HCT116 (cell line): Measurements from ENCODE around the gene KLHL33. TPM values are rescaled to one million over a fixed set of nuclear protein-coding genes. Genes with fewer than 3 reads are reported as not detected.

Source experiments
- ATAC-seq: fragments of 200-7000 bp; cut with Tn5 transposase; 2 replicates; pipeline ENCODE4 v1.9.1; 2020; ENCODE audit warnings: mild to moderate bottlenecking, moderate library complexity
- BruUV-seq: library from RNA; stranded (reverse); fragments of 400-500 nt; replicated peaks from 2 replicates; lab custom pipeline; 2021; lab: Mats Ljungman, UMichigan
- CTCF ChIA-PET: fragments of 300-600 bp; sonication (Branson Sonifier 250); formaldehyde crosslinking; loops from one replicate; lab custom pipeline; 2021; ENCODE audit warnings: antibody characterized with exemption; lab: Charles Lee
- POLR2A ChIA-PET: fragments of 300-600, 350-600 bp; sonication (Branson Sonifier 250); formaldehyde crosslinking; loops from one replicate; lab custom pipeline; 2021; ENCODE audit warnings: antibody characterized with exemption; lab: Charles Lee
- RAD21 ChIA-PET, 2 experiments: fragments of 300-600 bp; sonication (Branson Sonifier 250); formaldehyde crosslinking; loops; one replicate each; lab custom pipeline; 2023; ENCODE audit warnings: low total read pairs in 2 of 2; ENCODE audit not compliant: uncharacterized antibody in 2 of 2, unreplicated experiment in 2 of 2, low non-redundant PET in 1 of 2; lab: Charles Lee
- DNase-seq: peaks from one replicate; pipeline ENCODE4 v3.0.0-alpha.2; 2010; ENCODE audit warnings: low read depth, low spot score
- H2AFZ ChIP-seq: fragments of 200-600 bp; shearing (Covaris generic), sonication (generic); 2 replicates; pipeline ENCODE4 v1.6.1; 2017; ENCODE audit warnings: low read depth, mixed run types, mixed read lengths, antibody characterized with exemption, low read length; ENCODE audit not compliant: poor library complexity, severe bottlenecking
- H3K27ac ChIP-seq: 2 replicates; pipeline ENCODE4 v1.5.1; 2012; ENCODE audit warnings: low read depth, low read length
- H3K27me3 ChIP-seq: fragments of 200-600 bp; sonication (generic); 2 replicates; pipeline ENCODE4 v1.6.1; 2016; ENCODE audit warnings: mixed run types, low read length, mixed read lengths; ENCODE audit not compliant: insufficient read depth
- H3K36me3 ChIP-seq, 2 experiments: fragments of 200-500 bp in 1 of 2; fragments of 200-600 bp in 1 of 2; sonication (Bioruptor generic) in 1 of 2; sonication (generic) in 1 of 2; 2 replicates each; pipeline versions ENCODE4 v1.5.1 to v1.6.1; 2014 to 2016; ENCODE audit warnings: low read length in 2 of 2, inconsistent platforms in 1 of 2, mixed read lengths in 1 of 2, mixed run types in 1 of 2; ENCODE audit not compliant: insufficient read depth in 2 of 2, control insufficient read depth in 1 of 2
- H3K4me1 ChIP-seq, 2 experiments: fragments of 200-600 bp in 1 of 2; sonication (generic) in 1 of 2; 2 replicates each; pipeline versions ENCODE4 v1.5.1 to v1.6.1; 2012 to 2017; ENCODE audit warnings: low read length in 2 of 2, inconsistent platforms in 1 of 2, mild to moderate bottlenecking in 1 of 2, mixed read lengths in 1 of 2, mixed run types in 1 of 2, moderate library complexity in 1 of 2; ENCODE audit not compliant: insufficient read depth in 2 of 2, control insufficient read depth in 1 of 2
- H3K4me2 ChIP-seq: fragments of 200-600 bp; sonication (generic); 2 replicates; pipeline ENCODE4 v1.6.1; 2017; ENCODE audit warnings: mixed run types, low read length, mixed read lengths
- H3K4me3 ChIP-seq, 2 experiments: fragments of 200-600 bp in 1 of 2; sonication (generic) in 1 of 2; replicated peaks in 1 of 2; 2 replicates each; pipeline ENCODE4 v1.5.1; 2011 to 2016; ENCODE audit warnings: low read length in 2 of 2, control low read depth in 1 of 2, low read depth in 1 of 2, mild to moderate bottlenecking in 1 of 2, mixed read lengths in 1 of 2, mixed run types in 1 of 2
- H3K79me2 ChIP-seq: fragments of 200-600 bp; sonication (generic); 2 replicates; pipeline ENCODE4 v1.6.1; 2017; ENCODE audit warnings: mild to moderate bottlenecking, mixed run types, low read length, moderate library complexity, mixed read lengths; ENCODE audit not compliant: insufficient read depth
- H3K9ac ChIP-seq: fragments of 200-600 bp; sonication (generic); 2 replicates; pipeline ENCODE4 v1.6.1; 2016; ENCODE audit warnings: low read length, mixed read lengths
- H3K9me2 ChIP-seq: fragments of 200-600 bp; sonication (generic), shearing (Covaris generic); 2 replicates; pipeline ENCODE4 v1.6.1; 2017; ENCODE audit warnings: mixed run types, mild to moderate bottlenecking, moderate library complexity; ENCODE audit not compliant: insufficient read depth
- H3K9me3 ChIP-seq, 2 experiments: fragments of 200-500 bp in 1 of 2; fragments of 200-600 bp in 1 of 2; sonication (Bioruptor generic) in 1 of 2; sonication (generic) in 1 of 2; 2 replicates each; pipeline ENCODE4 v1.6.1; 2014 to 2017; ENCODE audit warnings: low read length in 2 of 2, mixed read lengths in 2 of 2, inconsistent platforms in 1 of 2, low read depth in 1 of 2, mild to moderate bottlenecking in 1 of 2, mixed run types in 1 of 2, moderate library complexity in 1 of 2; ENCODE audit not compliant: control insufficient read depth in 1 of 2, insufficient read depth in 1 of 2
- H4K20me1 ChIP-seq: fragments of 200-600 bp; sonication (generic), shearing (Covaris generic); 2 replicates; pipeline ENCODE4 v1.6.1; 2017; ENCODE audit warnings: mixed run types, mild to moderate bottlenecking, moderate library complexity; ENCODE audit not compliant: insufficient read depth
- CEBPB ChIP-seq: IDR thresholded peaks from 2 replicates; pipeline ENCODE4 v1.6.1; 2012; ENCODE audit warnings: low read depth
- EGR1 ChIP-seq: IDR thresholded peaks from 2 replicates; pipeline ENCODE4 v1.6.1; 2012; ENCODE audit warnings: low read depth
- ELF1 ChIP-seq: IDR thresholded peaks from 2 replicates; pipeline ENCODE4 v1.6.1; 2012; ENCODE audit warnings: low read depth, borderline replicate concordance
- FOSL1 ChIP-seq: IDR thresholded peaks from 2 replicates; pipeline ENCODE4 v1.6.1; 2012; ENCODE audit warnings: low read depth
- JUND ChIP-seq: IDR thresholded peaks from 2 replicates; pipeline ENCODE4 v1.6.1; 2012
- POLR2A ChIP-seq: IDR thresholded peaks from 2 replicates; pipeline ENCODE4 v1.7.0; 2011; ENCODE audit warnings: borderline replicate concordance; ENCODE audit not compliant: insufficient read depth, insufficient read length; ENCODE audit errors: extremely low read depth
- POLR2AphosphoS5 ChIP-seq: IDR thresholded peaks from 2 replicates; pipeline ENCODE4 v1.6.1; 2011; ENCODE audit warnings: mild to moderate bottlenecking, low read depth, low read length, moderate library complexity
- RAD21 ChIP-seq: IDR thresholded peaks from 2 replicates; pipeline ENCODE4 v1.6.1; 2012; ENCODE audit warnings: low read depth, mild to moderate bottlenecking
- SRF ChIP-seq: IDR thresholded peaks from 2 replicates; pipeline ENCODE4 v1.6.1; 2012; ENCODE audit warnings: low read depth
- YY1 ChIP-seq: IDR thresholded peaks from 2 replicates; pipeline ENCODE4 v1.6.1; 2011; ENCODE audit warnings: low read length, low read depth, moderate library complexity, mild to moderate bottlenecking; ENCODE audit not compliant: insufficient replicate concordance; ENCODE audit errors: extremely low read depth
- ZFX ChIP-seq: fragments of 450-650 bp; IDR thresholded peaks from 2 replicates; pipeline ENCODE4 v1.6.1; 2017
- ZNF274 ChIP-seq: fragments of 200-500 bp; sonication (Bioruptor generic); IDR thresholded peaks from 2 replicates; pipeline ENCODE4 v1.6.1; 2014; ENCODE audit warnings: mild to moderate bottlenecking, low read depth, low read length, inconsistent platforms
- intact Hi-C: fragments of 100-400 bp; cut with micrococcal nuclease; formaldehyde crosslinking; loops from 2 replicates; pipeline ENCODE4 v1.10.0; 2022
- total RNA-seq: library from RNA; stranded (reverse); gene quantifications from one replicate; pipeline ENCODE4 v1.2.1, GENCODE V29; 2021; ENCODE audit not compliant: unreplicated experiment
- TF ChIP-seq, protein P1 (sequence below): IDR thresholded peaks from 2 replicates; pipeline ENCODE4 v1.6.1; 2012
- TF ChIP-seq, protein P2 (sequence below): IDR thresholded peaks from 2 replicates; pipeline ENCODE4 v1.6.1; 2012
- TF ChIP-seq, protein P3 (sequence below), 3 experiments: fragments of 200-600 bp in 1 of 3; sonication (generic) in 1 of 3; IDR thresholded peaks in 2 of 3; conservative IDR thresholded peaks in 1 of 3; 2 replicates each; pipeline ENCODE4 v1.5.1; 2012 to 2017; ENCODE audit warnings: low read depth in 2 of 3, low read length in 2 of 3, antibody characterized with exemption in 1 of 3, borderline replicate concordance in 1 of 3, control low read depth in 1 of 3, mild to moderate bottlenecking in 1 of 3, mixed read lengths in 1 of 3, mixed run types in 1 of 3, moderate library complexity in 1 of 3; ENCODE audit not compliant: insufficient read depth in 1 of 3

KLHL33 gene
- total RNA-seq, 1 experiment from 2014 or later: 0.05 TPM

DNA sequence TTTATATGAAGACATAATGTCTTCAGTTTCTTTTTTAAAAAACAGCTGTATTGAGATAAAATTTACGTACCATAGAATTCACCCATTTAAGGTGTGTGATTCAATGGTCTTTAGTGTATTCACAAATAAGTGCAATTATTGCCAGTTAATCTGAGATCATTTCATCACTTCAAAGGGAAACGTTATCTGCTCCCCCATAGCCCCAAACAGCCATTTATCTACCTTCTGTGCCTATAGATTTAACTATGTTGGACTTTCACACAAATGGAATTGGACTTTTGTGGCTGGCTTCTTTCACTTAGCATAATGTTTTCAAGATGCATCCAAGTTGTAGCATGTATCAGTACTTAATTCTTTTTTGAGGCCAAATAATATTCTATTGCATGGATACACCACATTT is 42.9 kb upstream of the KLHL33 start:
- DNase-seq: no peak
- no peak for TF ChIP-seq ZNF274
- TF ChIP-seq, protein P1, sequence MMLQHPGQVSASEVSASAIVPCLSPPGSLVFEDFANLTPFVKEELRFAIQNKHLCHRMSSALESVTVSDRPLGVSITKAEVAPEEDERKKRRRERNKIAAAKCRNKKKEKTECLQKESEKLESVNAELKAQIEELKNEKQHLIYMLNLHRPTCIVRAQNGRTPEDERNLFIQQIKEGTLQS: no peak
- no peak for TF ChIP-seq CEBPB
- TF ChIP-seq POLR2AphosphoS5: no peak
- TF ChIP-seq POLR2A: no peak
- TF ChIP-seq, protein P2, sequence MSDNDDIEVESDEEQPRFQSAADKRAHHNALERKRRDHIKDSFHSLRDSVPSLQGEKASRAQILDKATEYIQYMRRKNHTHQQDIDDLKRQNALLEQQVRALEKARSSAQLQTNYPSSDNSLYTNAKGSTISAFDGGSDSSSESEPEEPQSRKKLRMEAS: no peak
- TF ChIP-seq JUND: no peak
- TF ChIP-seq ZFX: no peak
- TF ChIP-seq EGR1: no peak
- TF ChIP-seq FOSL1: no peak
- no peak for TF ChIP-seq RAD21
- no peak for TF ChIP-seq YY1
- TF ChIP-seq ELF1: no peak
- TF ChIP-seq, protein P3, sequence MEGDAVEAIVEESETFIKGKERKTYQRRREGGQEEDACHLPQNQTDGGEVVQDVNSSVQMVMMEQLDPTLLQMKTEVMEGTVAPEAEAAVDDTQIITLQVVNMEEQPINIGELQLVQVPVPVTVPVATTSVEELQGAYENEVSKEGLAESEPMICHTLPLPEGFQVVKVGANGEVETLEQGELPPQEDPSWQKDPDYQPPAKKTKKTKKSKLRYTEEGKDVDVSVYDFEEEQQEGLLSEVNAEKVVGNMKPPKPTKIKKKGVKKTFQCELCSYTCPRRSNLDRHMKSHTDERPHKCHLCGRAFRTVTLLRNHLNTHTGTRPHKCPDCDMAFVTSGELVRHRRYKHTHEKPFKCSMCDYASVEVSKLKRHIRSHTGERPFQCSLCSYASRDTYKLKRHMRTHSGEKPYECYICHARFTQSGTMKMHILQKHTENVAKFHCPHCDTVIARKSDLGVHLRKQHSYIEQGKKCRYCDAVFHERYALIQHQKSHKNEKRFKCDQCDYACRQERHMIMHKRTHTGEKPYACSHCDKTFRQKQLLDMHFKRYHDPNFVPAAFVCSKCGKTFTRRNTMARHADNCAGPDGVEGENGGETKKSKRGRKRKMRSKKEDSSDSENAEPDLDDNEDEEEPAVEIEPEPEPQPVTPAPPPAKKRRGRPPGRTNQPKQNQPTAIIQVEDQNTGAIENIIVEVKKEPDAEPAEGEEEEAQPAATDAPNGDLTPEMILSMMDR (IDR thresholded peaks at IDR 0.05 in 2 of 3, conservative IDR thresholded peaks at IDR 0.05 in 1 of 3; ENCODE audit: borderline replicate concordance in 1 of 3, insufficient read depth in 1 of 3, low read depth in 2 of 3, low read length in 2 of 3): no peak
- TF ChIP-seq SRF: no peak
- TF ChIP-seq, all 23 proteins: peak for 0

More for the DNA sequence above, 42.9 kb upstream of the KLHL33 start:
- Histone ChIP-seq H3K79me2 (peaks cover 8% of the 10 kb centered on the region), H3K27me3 (no peaks in the 10 kb centered on the region), H3K4me3 (no peak overlapping the region), H4K20me1 (no peaks in the 10 kb centered on the region), H3K27ac (no peak overlapping the region), H3K9ac (no peak overlapping the region), H3K36me3 (peaks cover 31 to 38% of the 10 kb centered on the region in 2 experiments), H3K9me2 (no peaks in the 10 kb centered on the region), H3K9me3 (no peaks in the 10 kb centered on the region), H3K4me2 (no peak overlapping the region), H3K4me1 (no peaks in the 10 kb centered on the region), H2AFZ (no peak overlapping the region)
- BruUV-seq: no TSS peak
- ChIA-PET POLR2A (no interaction called here), CTCF (no interaction called here), RAD21 (no interaction called here)
- no peak for ATAC-seq
- intact Hi-C loops: no loop called here
